SK-N-MC (cell line): Measurements from ENCODE around the gene TRIM5.

ENCODE experiments used
- EZH2 ChIP-seq: fragments of 200-600 bp; sonication (generic); IDR thresholded peaks from one replicate; pipeline ENCODE4 v1.6.1; 2017; ENCODE audit warnings: antibody characterized with exemption
- POLR2AphosphoS5 ChIP-seq: IDR thresholded peaks from 2 replicates; pipeline ENCODE4 v1.6.1; 2012; ENCODE audit warnings: mild to moderate bottlenecking, low read depth, low read length, borderline replicate concordance

GRCh38 chr11:5690736-5691135 lies 5.9 kb upstream of the TRIM5 start:
- TF ChIP-seq EZH2 (no peak), POLR2AphosphoS5 (no peak)
